ENCODE results near the gene OR2M2. TPM values are rescaled to one million over a fixed set of nuclear protein-coding genes. Genes with fewer than 3 reads are reported as not detected.

The OR2M2 gene
- total RNA-seq, 1 experiment from 2014 or later: not detected

DNA sequence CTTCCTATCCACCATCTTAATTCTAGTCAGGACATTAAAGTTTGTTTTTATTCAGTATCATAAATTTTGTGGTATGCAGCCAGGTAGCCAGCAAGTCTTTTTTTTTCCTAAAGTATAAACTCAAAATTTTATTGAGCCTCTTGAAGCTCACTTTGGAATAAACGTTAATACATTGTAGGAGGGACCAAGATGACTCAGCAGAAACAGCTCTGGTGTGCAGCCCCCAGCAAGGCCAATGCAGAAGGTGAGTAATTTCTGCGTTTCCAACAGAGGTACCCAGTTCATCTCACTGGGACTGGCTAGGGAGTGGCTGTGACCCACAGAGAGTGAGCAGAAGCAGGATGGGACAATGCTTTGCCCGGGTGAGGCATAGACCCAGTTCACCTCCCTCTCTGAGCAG lies 12.7 kb downstream of the OR2M2 start:
- ChIA-PET POLR2A (ENCODE audit: low non-redundant PET) (no interaction called here), CTCF (no interaction called here)
- intact Hi-C loops (cut with micrococcal nuclease; ENCODE audit: unreplicated experiment): no loop called here
- no TSS peak for BruUV-seq (replicated peaks)
- Histone ChIP-seq H3K27ac (ENCODE audit: low read depth, low read length, poor library complexity, severe bottlenecking) (no peak overlapping the region), H3K9me3 (ENCODE audit: low read depth, low read length, poor library complexity, severe bottlenecking) (peaks cover 18% of the 10 kb centered on the region), H3K4me1 (ENCODE audit: insufficient read depth, low read length, poor library complexity, severe bottlenecking) (no peaks in the 10 kb centered on the region), H3K27me3 (replicated peaks; ENCODE audit: insufficient read depth, low read depth, low read length, poor library complexity) (no peaks in the 10 kb centered on the region), H3K36me3 (ENCODE audit: insufficient read depth, low read length, poor library complexity, severe bottlenecking) (no peaks in the 10 kb centered on the region), H3K4me3 (ENCODE audit: low read depth, low read length, poor library complexity, severe bottlenecking) (no peak overlapping the region)
- TF ChIP-seq, protein P1, sequence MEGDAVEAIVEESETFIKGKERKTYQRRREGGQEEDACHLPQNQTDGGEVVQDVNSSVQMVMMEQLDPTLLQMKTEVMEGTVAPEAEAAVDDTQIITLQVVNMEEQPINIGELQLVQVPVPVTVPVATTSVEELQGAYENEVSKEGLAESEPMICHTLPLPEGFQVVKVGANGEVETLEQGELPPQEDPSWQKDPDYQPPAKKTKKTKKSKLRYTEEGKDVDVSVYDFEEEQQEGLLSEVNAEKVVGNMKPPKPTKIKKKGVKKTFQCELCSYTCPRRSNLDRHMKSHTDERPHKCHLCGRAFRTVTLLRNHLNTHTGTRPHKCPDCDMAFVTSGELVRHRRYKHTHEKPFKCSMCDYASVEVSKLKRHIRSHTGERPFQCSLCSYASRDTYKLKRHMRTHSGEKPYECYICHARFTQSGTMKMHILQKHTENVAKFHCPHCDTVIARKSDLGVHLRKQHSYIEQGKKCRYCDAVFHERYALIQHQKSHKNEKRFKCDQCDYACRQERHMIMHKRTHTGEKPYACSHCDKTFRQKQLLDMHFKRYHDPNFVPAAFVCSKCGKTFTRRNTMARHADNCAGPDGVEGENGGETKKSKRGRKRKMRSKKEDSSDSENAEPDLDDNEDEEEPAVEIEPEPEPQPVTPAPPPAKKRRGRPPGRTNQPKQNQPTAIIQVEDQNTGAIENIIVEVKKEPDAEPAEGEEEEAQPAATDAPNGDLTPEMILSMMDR (conservative IDR thresholded peaks at IDR 0.05; ENCODE audit: low read depth, low read length): no peak
- TF ChIP-seq EZH2 (IDR thresholded peaks at IDR 0.05; ENCODE audit: borderline replicate concordance, low read depth, low read length, poor library complexity, severe bottlenecking): no peak
- DNase-seq (ENCODE audit: low spot score): no peak

DNA sequence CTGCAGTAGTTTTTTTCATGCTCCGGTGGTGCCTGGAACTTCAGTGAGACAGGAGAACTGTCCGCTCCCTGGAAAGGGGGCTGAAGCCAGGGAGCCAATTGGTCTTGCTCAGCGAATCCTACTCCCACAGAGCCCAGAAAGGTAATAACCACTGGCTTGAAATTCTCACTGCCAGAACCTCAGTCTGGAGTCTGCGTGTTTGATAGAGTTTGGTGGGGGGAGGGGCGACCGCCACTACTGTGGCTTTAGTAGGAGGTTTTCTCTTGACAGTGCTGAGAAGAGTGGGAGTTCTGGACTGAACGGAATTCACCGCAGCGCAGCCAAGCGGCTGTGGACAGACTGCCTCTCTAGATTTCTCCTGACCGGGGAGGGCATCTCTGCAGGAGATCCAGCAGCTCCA lies 14.4 kb downstream of the OR2M2 start:
- no peak for DNase-seq (ENCODE audit: low spot score)
- TF ChIP-seq, protein P1 (conservative IDR thresholded peaks at IDR 0.05; ENCODE audit: low read depth, low read length): no peak
- no peak for TF ChIP-seq EZH2 (IDR thresholded peaks at IDR 0.05; ENCODE audit: borderline replicate concordance, low read depth, low read length, poor library complexity, severe bottlenecking)
- CTCF ChIA-PET: no interaction called here
- Histone ChIP-seq H3K27ac (ENCODE audit: low read depth, low read length, poor library complexity, severe bottlenecking) (no peak overlapping the region), H3K27me3 (replicated peaks; ENCODE audit: insufficient read depth, low read depth, low read length, poor library complexity) (no peaks in the 10 kb centered on the region), H3K36me3 (ENCODE audit: insufficient read depth, low read length, poor library complexity, severe bottlenecking) (no peaks in the 10 kb centered on the region), H3K4me1 (ENCODE audit: insufficient read depth, low read length, poor library complexity, severe bottlenecking) (no peaks in the 10 kb centered on the region), H3K9me3 (ENCODE audit: low read depth, low read length, poor library complexity, severe bottlenecking) (peaks cover 18% of the 10 kb centered on the region), H3K4me3 (ENCODE audit: low read depth, low read length, poor library complexity, severe bottlenecking) (no peak overlapping the region)
- intact Hi-C loops (cut with micrococcal nuclease; ENCODE audit: unreplicated experiment): no loop called here
- no TSS peak for BruUV-seq (replicated peaks)
- POLR2A ChIA-PET (ENCODE audit: low non-redundant PET): no interaction called here

DNA sequence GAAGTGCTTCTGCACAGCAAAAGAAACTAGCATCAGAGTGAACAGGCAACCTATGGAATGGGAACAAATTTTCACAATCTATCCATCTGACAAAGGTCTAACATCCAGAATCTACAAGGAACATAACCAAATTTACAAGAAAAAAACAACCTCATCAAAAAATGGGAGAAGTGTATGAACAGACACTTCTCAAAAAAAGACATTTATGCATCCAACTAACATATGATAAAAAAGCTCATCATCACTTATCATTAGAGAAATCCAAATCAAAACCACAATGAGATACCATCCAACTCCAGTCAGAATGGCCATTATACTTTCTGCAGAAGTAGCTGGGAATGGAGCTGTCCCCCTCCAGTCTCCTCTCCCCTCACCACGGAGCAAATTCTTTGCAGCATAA lies 19.5 kb downstream of the OR2M2 start:
- Histone ChIP-seq H3K27me3 (replicated peaks; ENCODE audit: insufficient read depth, low read depth, low read length, poor library complexity) (no peaks in the 10 kb centered on the region), H3K36me3 (ENCODE audit: insufficient read depth, low read length, poor library complexity, severe bottlenecking) (no peaks in the 10 kb centered on the region), H3K4me1 (ENCODE audit: insufficient read depth, low read length, poor library complexity, severe bottlenecking) (no peaks in the 10 kb centered on the region), H3K4me3 (ENCODE audit: low read depth, low read length, poor library complexity, severe bottlenecking) (no peak overlapping the region), H3K27ac (ENCODE audit: low read depth, low read length, poor library complexity, severe bottlenecking) (no peak overlapping the region), H3K9me3 (ENCODE audit: low read depth, low read length, poor library complexity, severe bottlenecking) (peaks cover 8% of the 10 kb centered on the region)
- POLR2A ChIA-PET (ENCODE audit: low non-redundant PET): no interaction called here
- CTCF ChIA-PET: no interaction called here
- no peak for DNase-seq (ENCODE audit: low spot score)
- no TSS peak for BruUV-seq (replicated peaks)
- no peak for TF ChIP-seq EZH2 (IDR thresholded peaks at IDR 0.05; ENCODE audit: borderline replicate concordance, low read depth, low read length, poor library complexity, severe bottlenecking)
- TF ChIP-seq, protein P1 (conservative IDR thresholded peaks at IDR 0.05; ENCODE audit: low read depth, low read length): no peak
- intact Hi-C loops (cut with micrococcal nuclease; ENCODE audit: unreplicated experiment): no loop called here
